H1 (cell line): Measurements from ENCODE around the gene GAS7. TPM values are rescaled to one million over a fixed set of nuclear protein-coding genes. Genes with fewer than 3 reads are reported as not detected.

Source experiments
- CTCF ChIA-PET: fragments of 300-600 bp; sonication (Branson Sonifier 250); formaldehyde crosslinking; loops from one replicate; lab custom pipeline; 2021; ENCODE audit not compliant: partially characterized antibody; lab: Charles Lee
- POLR2A ChIA-PET: fragments of 300-600 bp; sonication (Branson Sonifier 250); formaldehyde crosslinking; loops from one replicate; lab custom pipeline; 2021; ENCODE audit warnings: inconsistent platforms; ENCODE audit not compliant: partially characterized antibody; lab: Charles Lee
- DNase-seq, 2 experiments: peaks; one replicate each; pipeline versions ENCODE4 v3.0.0 to v3.0.0-alpha.2; 2010 to 2022; ENCODE audit warnings: low spot score in 2 of 2, low read depth in 1 of 2, mixed read lengths in 1 of 2
- FAIRE-seq: peaks from 2 replicates; lab custom pipeline; 2011; peaks lifted over from hg19 to GRCh38; lab: Jason Lieb, UNC
- H2AFZ ChIP-seq: 2 replicates; pipeline ENCODE4 v1.8.1; 2012; ENCODE audit warnings: low read length, inconsistent platforms
- H2AK5ac ChIP-seq: 2 replicates; pipeline ENCODE4 v1.6.1; 2013; ENCODE audit warnings: low read depth, low read length
- H2BK120ac ChIP-seq: replicated peaks from 2 replicates; pipeline ENCODE3; 2013; ENCODE audit warnings: low read depth, low read length, inconsistent platforms
- H2BK12ac ChIP-seq: 2 replicates; pipeline ENCODE4 v1.6.1; 2013; ENCODE audit warnings: low read depth, low read length
- H2BK15ac ChIP-seq: 2 replicates; pipeline ENCODE4 v1.6.1; 2013; ENCODE audit warnings: low read length
- H2BK20ac ChIP-seq: 2 replicates; pipeline ENCODE4 v1.6.1; 2013; ENCODE audit warnings: low read length
- H2BK5ac ChIP-seq: 2 replicates; pipeline ENCODE4 v1.6.1; 2013; ENCODE audit warnings: low read depth, low read length
- H3K14ac ChIP-seq: 2 replicates; pipeline ENCODE4 v1.6.1; 2013; ENCODE audit warnings: inconsistent platforms; ENCODE audit not compliant: insufficient read length
- H3K18ac ChIP-seq: 2 replicates; pipeline ENCODE4 v1.6.1; 2013; ENCODE audit warnings: low read length; ENCODE audit errors: extremely low read depth
- H3K23ac ChIP-seq: 2 replicates; pipeline ENCODE4 v1.6.1; 2013; ENCODE audit warnings: inconsistent platforms; ENCODE audit not compliant: insufficient read length
- H3K23me2 ChIP-seq: 2 replicates; pipeline ENCODE4 v1.6.1; 2013; ENCODE audit warnings: low read depth, low read length
- H3K27ac ChIP-seq: 2 replicates; pipeline ENCODE4 v1.6.1; 2011; ENCODE audit warnings: low read depth, low read length, inconsistent platforms
- H3K27me3 ChIP-seq, 4 experiments: replicated peaks in 1 of 4; 1 replicate in 1 of 4; 2 replicates in 3 of 4; pipeline versions ENCODE4 v1.6.1 to v1.8.1; 2011 to 2013; ENCODE audit warnings: low read length in 3 of 4, mild to moderate bottlenecking in 3 of 4, inconsistent platforms in 2 of 4, mixed read lengths in 2 of 4, moderate library complexity in 1 of 4; ENCODE audit not compliant: control insufficient read depth in 3 of 4, insufficient read depth in 3 of 4; ENCODE audit errors: extremely low read depth in 1 of 4
- H3K36me3 ChIP-seq, 4 experiments: 2 replicates each; pipeline versions ENCODE4 v1.6.1 to v1.8.1; 2011 to 2013; ENCODE audit warnings: mild to moderate bottlenecking in 4 of 4, low read length in 3 of 4, moderate library complexity in 2 of 4, control low read depth in 1 of 4, inconsistent platforms in 1 of 4; ENCODE audit not compliant: insufficient read depth in 4 of 4, control insufficient read depth in 2 of 4
- H3K4ac ChIP-seq: replicated peaks from 2 replicates; pipeline ENCODE3; 2013; ENCODE audit warnings: low read length, low read depth, mixed read lengths, inconsistent platforms; ENCODE audit not compliant: insufficient read length
- H3K4me1 ChIP-seq, 4 experiments: replicated peaks in 1 of 4; 1 replicate in 1 of 4; 2 replicates in 3 of 4; pipeline versions ENCODE4 v1.6.1 to v1.8.1; 2011 to 2013; ENCODE audit warnings: low read length in 3 of 4, inconsistent platforms in 2 of 4, mixed read lengths in 1 of 4; ENCODE audit not compliant: insufficient read depth in 4 of 4, control insufficient read depth in 3 of 4
- H3K4me2 ChIP-seq, 2 experiments: 2 replicates each; pipeline versions ENCODE4 v1.6.1 to v1.8.1; 2011 to 2013; ENCODE audit warnings: low read depth in 2 of 2, low read length in 2 of 2, control low read depth in 1 of 2, inconsistent platforms in 1 of 2, mild to moderate bottlenecking in 1 of 2; ENCODE audit not compliant: insufficient read depth in 1 of 2
- H3K4me3 ChIP-seq, 4 experiments: fragments of 200-600, 300-600 bp in 1 of 4; sonication (generic), shearing (Covaris generic), sonication (Bioruptor Twin) in 1 of 4; 2 replicates each; pipeline versions ENCODE4 v1.5.1 to v1.8.1; 2011 to 2016; ENCODE audit warnings: low read length in 4 of 4, low read depth in 3 of 4, control low read depth in 2 of 4, inconsistent platforms in 2 of 4, mild to moderate bottlenecking in 2 of 4, mixed read lengths in 1 of 4, moderate library complexity in 1 of 4; ENCODE audit not compliant: insufficient read depth in 2 of 4; ENCODE audit errors: extremely low read depth in 1 of 4
- H3K56ac ChIP-seq: replicated peaks from 2 replicates; pipeline ENCODE3; 2013; ENCODE audit warnings: low read depth, mild to moderate bottlenecking, mixed read lengths, low read length, inconsistent platforms; ENCODE audit not compliant: insufficient read length
- H3K79me1 ChIP-seq: 2 replicates; pipeline ENCODE4 v1.6.1; 2013; ENCODE audit warnings: low read depth, low read length, control low read depth
- H3K79me2 ChIP-seq, 2 experiments: 2 replicates each; pipeline versions ENCODE4 v1.6.1 to v1.8.1; 2012 to 2013; ENCODE audit warnings: low read length in 2 of 2, mild to moderate bottlenecking in 2 of 2, inconsistent platforms in 1 of 2; ENCODE audit not compliant: insufficient read depth in 2 of 2, control insufficient read depth in 1 of 2
- H3K9ac ChIP-seq, 4 experiments: replicated peaks in 1 of 4; 1 replicate in 1 of 4; 2 replicates in 3 of 4; pipeline versions ENCODE4 v1.6.1 to v1.8.1; 2011 to 2013; ENCODE audit warnings: low read depth in 3 of 4, low read length in 3 of 4, control low read depth in 2 of 4, mild to moderate bottlenecking in 2 of 4, moderate library complexity in 2 of 4, inconsistent platforms in 1 of 4; ENCODE audit errors: extremely low read depth in 1 of 4
- H3K9me3 ChIP-seq, 2 experiments: 2 replicates each; pipeline versions ENCODE4 v1.6.1 to v1.8.1; 2012 to 2013; ENCODE audit warnings: mild to moderate bottlenecking in 2 of 2, moderate library complexity in 2 of 2, control low read depth in 1 of 2, inconsistent platforms in 1 of 2, low read depth in 1 of 2, low read length in 1 of 2, mixed read lengths in 1 of 2; ENCODE audit not compliant: insufficient read depth in 2 of 2
- H4K20me1 ChIP-seq, 2 experiments: replicated peaks in 1 of 2; 2 replicates each; pipeline versions ENCODE3 to v1.8.1; 2011 to 2013; ENCODE audit warnings: inconsistent platforms in 2 of 2, low read length in 2 of 2, mild to moderate bottlenecking in 1 of 2; ENCODE audit not compliant: insufficient read depth in 2 of 2, control insufficient read depth in 1 of 2
- H4K5ac ChIP-seq: 2 replicates; pipeline ENCODE4 v1.6.1; 2013; ENCODE audit warnings: low read length, low read depth, mixed read lengths, inconsistent platforms; ENCODE audit not compliant: insufficient read length
- H4K8ac ChIP-seq: 2 replicates; pipeline ENCODE4 v1.8.0; 2013; ENCODE audit warnings: mild to moderate bottlenecking, moderate library complexity, low read length, inconsistent platforms; ENCODE audit not compliant: insufficient read depth; ENCODE audit errors: extremely low read depth
- H4K91ac ChIP-seq: replicated peaks from 2 replicates; pipeline ENCODE3; 2013; ENCODE audit warnings: low read length, mixed read lengths, inconsistent platforms; ENCODE audit not compliant: insufficient read length
- ATF3 ChIP-seq: IDR thresholded peaks from 2 replicates; pipeline ENCODE4 v1.6.1; 2011; ENCODE audit warnings: low read depth, mild to moderate bottlenecking, low read length; ENCODE audit not compliant: insufficient read depth
- JUND ChIP-seq: IDR thresholded peaks from 2 replicates; pipeline ENCODE4 v1.6.1; 2011; ENCODE audit warnings: mild to moderate bottlenecking, improper control_type of control experiment, low read length
- SP1 ChIP-seq: IDR thresholded peaks from 2 replicates; pipeline ENCODE4 v1.6.1; 2011; ENCODE audit warnings: low read depth, low read length
- SP4 ChIP-seq: IDR thresholded peaks from 2 replicates; pipeline ENCODE4 v1.6.1; 2012; ENCODE audit warnings: low read length, inconsistent platforms
- TAF1 ChIP-seq: IDR thresholded peaks from 2 replicates; pipeline ENCODE4 v1.6.1; 2011; ENCODE audit warnings: mild to moderate bottlenecking, low read depth, low read length
- TBP ChIP-seq: IDR thresholded peaks from 2 replicates; pipeline ENCODE4 v1.6.1; 2011; ENCODE audit warnings: low read depth, low read length, improper control_type of control experiment
- YY1 ChIP-seq: IDR thresholded peaks from 2 replicates; pipeline ENCODE4 v1.6.1; 2011; ENCODE audit warnings: low read depth, mild to moderate bottlenecking, low read length
- WGBS, 2 experiments: shearing (Covaris generic) in 1 of 2; methylation state at CpG; one replicate each; pipeline versions ENCODE4 v1.1.6 to v1.1.7; 2013 to 2015; ENCODE audit warnings: low lambda C conversion rate in 2 of 2, mixed read lengths in 2 of 2, inconsistent platforms in 1 of 2, low coverage in 1 of 2, missing lambda C conversion rate in 1 of 2; ENCODE audit not compliant: insufficient replicate concordance in 2 of 2, insufficient coverage in 1 of 2, insufficient read length in 1 of 2; ENCODE audit errors: extremely low coverage in 1 of 2, missing lambda C conversion rate in 1 of 2; 5-methylcytosine and 5-hydroxymethylcytosine counted together
- polyA plus RNA-seq, 7 experiments: library from polyadenylated mRNA; depleted of rRNA in 3 of 7; stranded (reverse) in 5 of 7; unstranded in 2 of 7; fragments of >200 nt in 5 of 7; fragments of 200-250 nt in 2 of 7; gene quantifications; 1 replicate in 5 of 7; 2 replicates in 1 of 7; 4 replicates in 1 of 7; pipeline versions ENCODE4 v1.2.1 to v1.2.3, GENCODE V29; 2011 to 2013; ENCODE audit warnings: missing spikeins in 2 of 7, mixed read lengths in 2 of 7
- total RNA-seq: library from RNA; stranded (reverse); fragmentation: NEBNext Ultra II Directional; extraction: Animal tissue kit (Norgen Biotek cat#: 25700); gene quantifications from 2 replicates; pipeline ENCODE4 v1.2.1, GENCODE V29; 2021
- TF ChIP-seq, protein P1 (sequence below), 3 experiments: IDR thresholded peaks; 1 replicate in 2 of 3; 2 replicates in 1 of 3; pipeline versions ENCODE4 v1.5.1 to v1.6.1; 2011; ENCODE audit warnings: low read length in 3 of 3, mild to moderate bottlenecking in 3 of 3, inconsistent platforms in 2 of 3, low read depth in 1 of 3, moderate library complexity in 1 of 3; ENCODE audit not compliant: insufficient read depth in 1 of 3; ENCODE audit errors: control extremely low read depth in 1 of 3

GAS7 gene
- total and polyA plus RNA-seq, 2 of the 8 experiments (the other 6 are each of a cell fraction or from before 2014, with no cell fraction given), result 5.0 to 14.5 TPM

GRCh38 chr17:9973669-9974447 lies 224.5 kb downstream of the GAS7 start:
- Histone ChIP-seq H3K4me3 (no peak overlapping the region), H2BK20ac (no peak overlapping the region), H4K8ac (no peak overlapping the region), H4K20me1 (no peaks in the 10 kb centered on the region), H3K9me3 (no peaks in the 10 kb centered on the region), H3K14ac (no peak overlapping the region), H3K9ac (no peak overlapping the region), H4K91ac (no peak overlapping the region), H2AFZ (no peak overlapping the region), H3K27ac (no peak overlapping the region), H2BK15ac (no peak overlapping the region), H3K4me1 (peaks cover 0 to 2% (median 0%) of the 10 kb centered on the region in 4 experiments; a peak in 1 of 7 replicates), H3K79me2 (no peaks in the 10 kb centered on the region), H2BK12ac (no peak overlapping the region), H3K18ac (no peak overlapping the region), H3K4me2 (no peak overlapping the region), H2BK120ac (no peak overlapping the region), H4K5ac (no peak overlapping the region), H3K23me2 (no peaks in the 10 kb centered on the region), H3K56ac (no peak overlapping the region)
- FAIRE-seq (no peak), DNase-seq (no peak)
- POLR2A ChIA-PET, result no interaction called here
- CTCF ChIA-PET, result interaction anchor here (0.6 to 2.2 kb wide), 5 partner anchors 14 to 672 kb away, joined by 3 to 7 read pairs (median 3); no protein-coding TSS in a partner anchor
- WGBS, 2 experiments, result 86% methylated on average over 11 of the region's 13 CpGs; no CpG with 5 or more reads in 1 of the 2 experiments
- TF ChIP-seq ATF3, result no peak
- no peak for TF ChIP-seq TAF1
- no peak for TF ChIP-seq TBP
- no peak for TF ChIP-seq SP4
- TF ChIP-seq, protein P1, sequence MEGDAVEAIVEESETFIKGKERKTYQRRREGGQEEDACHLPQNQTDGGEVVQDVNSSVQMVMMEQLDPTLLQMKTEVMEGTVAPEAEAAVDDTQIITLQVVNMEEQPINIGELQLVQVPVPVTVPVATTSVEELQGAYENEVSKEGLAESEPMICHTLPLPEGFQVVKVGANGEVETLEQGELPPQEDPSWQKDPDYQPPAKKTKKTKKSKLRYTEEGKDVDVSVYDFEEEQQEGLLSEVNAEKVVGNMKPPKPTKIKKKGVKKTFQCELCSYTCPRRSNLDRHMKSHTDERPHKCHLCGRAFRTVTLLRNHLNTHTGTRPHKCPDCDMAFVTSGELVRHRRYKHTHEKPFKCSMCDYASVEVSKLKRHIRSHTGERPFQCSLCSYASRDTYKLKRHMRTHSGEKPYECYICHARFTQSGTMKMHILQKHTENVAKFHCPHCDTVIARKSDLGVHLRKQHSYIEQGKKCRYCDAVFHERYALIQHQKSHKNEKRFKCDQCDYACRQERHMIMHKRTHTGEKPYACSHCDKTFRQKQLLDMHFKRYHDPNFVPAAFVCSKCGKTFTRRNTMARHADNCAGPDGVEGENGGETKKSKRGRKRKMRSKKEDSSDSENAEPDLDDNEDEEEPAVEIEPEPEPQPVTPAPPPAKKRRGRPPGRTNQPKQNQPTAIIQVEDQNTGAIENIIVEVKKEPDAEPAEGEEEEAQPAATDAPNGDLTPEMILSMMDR (IDR thresholded peaks at IDR 0.05; ENCODE audit: control extremely low read depth in 1 of 3, insufficient read depth in 1 of 3, low read depth in 1 of 3, low read length in 3 of 3), result no peak
- no peak for TF ChIP-seq YY1
- TF ChIP-seq SP1, result no peak
- no peak for TF ChIP-seq JUND
- TF ChIP-seq, all 59 proteins: peak for 0
- Histone ChIP-seq H3K4ac (no peak overlapping the region), H3K23ac (no peak overlapping the region), H3K27me3 (no peaks in the 10 kb centered on the region), H2AK5ac (no peak overlapping the region), H2BK5ac (no peak overlapping the region), H3K79me1 (no peaks in the 10 kb centered on the region), H3K36me3 (no peaks in the 10 kb centered on the region)
